Mesenchymal stem cell (in vitro differentiated cells and primary cell): Measurements from ENCODE around the gene DEFB127. TPM values are rescaled to one million over a fixed set of nuclear protein-coding genes. Genes with fewer than 3 reads are reported as not detected.
"Not testable (repeated sequence)": the region's sequence is repeated elsewhere in the genome, so short reads cannot be mapped to it uniquely, and the experiment has no call there.

Experiments
- DNase-seq: peaks from one replicate; pipeline ENCODE4 v3.0.0-alpha.2; 2013
- H2AFZ ChIP-seq: one replicate; pipeline ENCODE4 v1.6.1; 2013; ENCODE audit warnings: low read depth, mild to moderate bottlenecking, control low read depth, inconsistent platforms, low read length, moderate library complexity
- H2AK5ac ChIP-seq: 2 replicates; pipeline ENCODE4 v1.6.1; 2013; ENCODE audit warnings: low read length, moderate library complexity, mild to moderate bottlenecking, inconsistent platforms; ENCODE audit not compliant: severe bottlenecking
- H2BK120ac ChIP-seq: one replicate; pipeline ENCODE4 v1.6.1; 2013; ENCODE audit warnings: low read depth, mild to moderate bottlenecking, inconsistent platforms, low read length, moderate library complexity
- H2BK12ac ChIP-seq, 2 experiments: one replicate each; pipeline ENCODE4 v1.6.1; 2013; ENCODE audit warnings: inconsistent platforms in 2 of 2, low read length in 2 of 2, mild to moderate bottlenecking in 2 of 2, moderate library complexity in 2 of 2, control low read depth in 1 of 2
- H2BK15ac ChIP-seq: one replicate; pipeline ENCODE4 v1.6.1; 2013; ENCODE audit warnings: mild to moderate bottlenecking, low read depth, inconsistent platforms; ENCODE audit not compliant: poor library complexity, severe bottlenecking
- H2BK5ac ChIP-seq: 2 replicates; pipeline ENCODE4 v1.6.1; 2013; ENCODE audit warnings: low read depth, mild to moderate bottlenecking, low read length, control low read depth, inconsistent platforms; ENCODE audit not compliant: poor library complexity, severe bottlenecking
- H3K14ac ChIP-seq, 2 experiments: one replicate each; pipeline ENCODE4 v1.6.1; 2013; ENCODE audit warnings: inconsistent platforms in 2 of 2, low read length in 2 of 2, control low read depth in 1 of 2, mild to moderate bottlenecking in 1 of 2, moderate library complexity in 1 of 2
- H3K18ac ChIP-seq, 2 experiments: one replicate each; pipeline ENCODE4 v1.6.1; 2013; ENCODE audit warnings: inconsistent platforms in 2 of 2, low read length in 2 of 2, control low read depth in 1 of 2, low read depth in 1 of 2, mild to moderate bottlenecking in 1 of 2
- H3K23ac ChIP-seq, 2 experiments: one replicate each; pipeline ENCODE4 v1.6.1; 2013; ENCODE audit warnings: inconsistent platforms in 2 of 2, low read length in 2 of 2, mild to moderate bottlenecking in 2 of 2, moderate library complexity in 2 of 2, control low read depth in 1 of 2
- H3K27ac ChIP-seq: 2 replicates; pipeline ENCODE4 v1.5.1; 2013; ENCODE audit warnings: mild to moderate bottlenecking, moderate library complexity, low read length, control low read depth, inconsistent platforms; ENCODE audit not compliant: poor library complexity, severe bottlenecking
- H3K27me3 ChIP-seq, 2 experiments: 2 replicates each; pipeline versions ENCODE4 v1.6.1 to v1.7.0; 2013; ENCODE audit warnings: low read length in 2 of 2, mild to moderate bottlenecking in 2 of 2, moderate library complexity in 2 of 2, control low read depth in 1 of 2, inconsistent platforms in 1 of 2; ENCODE audit not compliant: control insufficient read depth in 1 of 2, insufficient read depth in 1 of 2
- H3K36me3 ChIP-seq, 2 experiments: 2 replicates each; pipeline versions ENCODE4 v1.6.1 to v1.7.0; 2013; ENCODE audit warnings: low read length in 2 of 2, control low read depth in 1 of 2, inconsistent platforms in 1 of 2, low read depth in 1 of 2, mild to moderate bottlenecking in 1 of 2; ENCODE audit not compliant: insufficient read depth in 2 of 2, control insufficient read depth in 1 of 2
- H3K4ac ChIP-seq, 2 experiments: one replicate each; pipeline ENCODE4 v1.6.1; 2013; ENCODE audit warnings: inconsistent platforms in 2 of 2, low read length in 2 of 2, mild to moderate bottlenecking in 2 of 2, moderate library complexity in 2 of 2, control low read depth in 1 of 2, low read depth in 1 of 2
- H3K4me1 ChIP-seq: 2 replicates; pipeline ENCODE4 v1.6.1; 2013; ENCODE audit warnings: low read depth, low read length, control low read depth; ENCODE audit not compliant: control insufficient read depth, insufficient read depth
- H3K4me2 ChIP-seq: 2 replicates; pipeline ENCODE4 v1.6.1; 2013; ENCODE audit warnings: low read length, mild to moderate bottlenecking, inconsistent platforms; ENCODE audit not compliant: poor library complexity, severe bottlenecking
- H3K4me3 ChIP-seq, 2 experiments: 2 replicates each; pipeline versions ENCODE4 v1.5.1 to v1.7.0; 2013; ENCODE audit warnings: low read length in 2 of 2, mild to moderate bottlenecking in 2 of 2, control low read depth in 1 of 2, low read depth in 1 of 2; ENCODE audit not compliant: insufficient read depth in 1 of 2
- H3K79me1 ChIP-seq: replicated peaks from 2 replicates; pipeline ENCODE4 v1.6.1; 2013; ENCODE audit warnings: mild to moderate bottlenecking, control low read depth, low read length, inconsistent platforms; ENCODE audit not compliant: poor library complexity, severe bottlenecking
- H3K9ac ChIP-seq: 2 replicates; pipeline ENCODE4 v1.7.0; 2013; ENCODE audit warnings: mild to moderate bottlenecking, low read length, moderate library complexity
- H3K9me3 ChIP-seq: 2 replicates; pipeline ENCODE4 v1.7.0; 2013; ENCODE audit warnings: mild to moderate bottlenecking, low read length; ENCODE audit not compliant: control insufficient read depth
- H4K8ac ChIP-seq: one replicate; pipeline ENCODE4 v1.6.1; 2013; ENCODE audit warnings: inconsistent platforms, mild to moderate bottlenecking, low read length, moderate library complexity
- H4K91ac ChIP-seq: one replicate; pipeline ENCODE4 v1.6.1; 2013; ENCODE audit warnings: mild to moderate bottlenecking, low read length, inconsistent platforms
- WGBS: methylation state at CpG from one replicate; pipeline ENCODE4 v1.1.7; 2013; ENCODE audit warnings: mixed read lengths; 5-methylcytosine and 5-hydroxymethylcytosine counted together
- polyA plus RNA-seq, 2 experiments: library from polyadenylated mRNA; stranded (reverse); fragments of 200-250 nt; gene quantifications; one replicate each; pipeline ENCODE4 v1.2.3, GENCODE V29; 2013

Gene DEFB127
- not detected for polyA plus RNA-seq (2013, experiment 1 of 2)
- polyA plus RNA-seq (2013, experiment 2 of 2) = not detected

DNA sequence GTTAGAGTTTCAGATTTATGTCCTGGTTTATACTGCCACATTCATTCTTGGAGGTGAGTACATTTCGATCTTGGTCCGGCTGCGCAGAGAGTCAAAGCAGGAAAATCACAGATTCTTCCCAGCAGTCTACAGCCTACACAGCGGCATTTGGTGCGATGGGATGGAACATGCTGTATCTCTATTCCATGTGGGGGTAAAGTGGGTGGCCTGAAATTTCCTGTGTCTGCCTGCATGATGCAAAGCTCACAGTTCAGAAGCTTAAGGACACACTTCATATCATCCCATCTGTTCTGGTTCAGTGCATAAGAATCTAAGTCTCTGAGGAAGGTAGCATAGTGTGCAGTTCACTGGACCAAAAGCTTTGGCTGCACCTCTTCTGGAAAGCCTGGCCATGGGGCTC is at the start of gene DEFB127:
Gene DEFB127, plus strand, starts transcription at position 301 of the 400 bp plus-strand sequence. Its CDS starts 91 bp downstream, at position 392.
- Histone ChIP-seq H2BK5ac (no peak within 1 kb of the TSS), H3K18ac (no peak within 1 kb of the TSS), H2BK15ac (no peak within 1 kb of the TSS), H3K9ac (no peak within 1 kb of the TSS), H4K8ac (no peak within 1 kb of the TSS), H2AFZ (no peak within 1 kb of the TSS), H3K4me1 (no peaks in the 10 kb centered on the region), H3K27me3 (peaks cover 0 to 3% of the 10 kb centered on the region in 2 experiments), H3K4ac (no peak within 1 kb of the TSS), H3K9me3 (no peaks in the 10 kb centered on the region), H2AK5ac (no peak within 1 kb of the TSS), H4K91ac (no peak within 1 kb of the TSS), H2BK120ac (no peak within 1 kb of the TSS), H2BK12ac (no peak within 1 kb of the TSS), H3K23ac (no peak within 1 kb of the TSS), H3K36me3 (no peaks in the 10 kb centered on the region), H3K4me2 (no peak within 1 kb of the TSS), H3K79me1 (no peaks in the 10 kb centered on the region), H3K4me3 (no peak within 1 kb of the TSS), H3K27ac (no peak within 1 kb of the TSS), H3K14ac (no peak within 1 kb of the TSS)
- DNase-seq = no peak
- WGBS = 98% methylated on average over 5 of the region's 5 CpGs

- no peak overlapping the region for H2BK12ac ChIP-seq
- no peaks in the 10 kb centered on the region for H3K4me1 ChIP-seq
- H3K4me3 ChIP-seq = no peak overlapping the region
- H3K9ac ChIP-seq = no peak overlapping the region
- no peak overlapping the region for H2AK5ac ChIP-seq
- H4K91ac ChIP-seq = no peak overlapping the region
- H3K9me3 ChIP-seq = peaks cover 7% of the 10 kb centered on the region
- H3K79me1 ChIP-seq = no peaks in the 10 kb centered on the region
- H3K4ac ChIP-seq = no peak overlapping the region
- H3K36me3 ChIP-seq = no peaks in the 10 kb centered on the region
- no peak overlapping the region for H2AFZ ChIP-seq
- no peak overlapping the region for H2BK5ac ChIP-seq
- H3K18ac ChIP-seq = no peak overlapping the region
- no peaks in the 10 kb centered on the region for H3K27me3 ChIP-seq
- H3K14ac ChIP-seq = no peak overlapping the region
- H3K27ac ChIP-seq = no peak overlapping the region
- H3K23ac ChIP-seq = no peak overlapping the region
- DNase-seq = no peak
- no peak overlapping the region for H2BK15ac ChIP-seq
- H4K8ac ChIP-seq = no peak overlapping the region
- H3K4me2 ChIP-seq = no peak overlapping the region
- no peak overlapping the region for H2BK120ac ChIP-seq
Observed at GRCh38 chr20:112396-112795, 44.9 kb upstream of the DEFB127 start.

DNA sequence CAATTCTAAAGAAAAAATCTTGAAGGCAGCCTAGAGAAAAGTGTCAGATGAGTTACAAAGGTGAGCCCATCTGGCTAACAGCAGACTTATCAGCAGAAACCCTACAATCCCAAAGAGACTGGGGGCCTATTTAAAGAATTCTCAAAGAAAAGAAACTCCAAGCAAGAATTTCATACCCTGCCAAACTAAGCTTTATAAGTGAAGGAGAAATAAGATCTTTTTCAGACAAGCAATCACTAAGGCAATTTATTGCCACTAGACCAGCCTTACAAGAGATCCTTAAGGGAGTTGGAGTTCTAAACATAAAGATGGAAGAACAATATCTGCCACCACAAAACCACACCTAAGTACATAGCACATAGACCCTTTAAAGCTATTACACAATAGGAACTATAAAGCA is 39.7 kb upstream of the DEFB127 start:
- H4K8ac ChIP-seq = no peak overlapping the region
- no peak overlapping the region for H2AK5ac ChIP-seq
- no peak overlapping the region for H2AFZ ChIP-seq
- H3K4ac ChIP-seq = no peak overlapping the region
- H3K18ac ChIP-seq = no peak overlapping the region
- H3K23ac ChIP-seq = no peak overlapping the region
- H3K36me3 ChIP-seq = no peaks in the 10 kb centered on the region
- no peaks in the 10 kb centered on the region for H3K4me1 ChIP-seq
- H3K4me2 ChIP-seq = no peak overlapping the region
- no peak overlapping the region for H2BK12ac ChIP-seq
- no peak overlapping the region for H3K4me3 ChIP-seq
- DNase-seq = no peak
- H3K9me3 ChIP-seq = peaks cover 9% of the 10 kb centered on the region
- H3K14ac ChIP-seq = no peak overlapping the region
- no peak overlapping the region for H2BK5ac ChIP-seq
- H3K27me3 ChIP-seq = peaks cover 0 to 3% of the 10 kb centered on the region in 2 experiments
- no peak overlapping the region for H3K27ac ChIP-seq
- H2BK120ac ChIP-seq = no peak overlapping the region
- no peaks in the 10 kb centered on the region for H3K79me1 ChIP-seq
- no peak overlapping the region for H3K9ac ChIP-seq
- H4K91ac ChIP-seq = no peak overlapping the region
- no peak overlapping the region for H2BK15ac ChIP-seq

GRCh38 chr20:129786-130323 is 27.4 kb upstream of the DEFB127 start:
- H3K23ac ChIP-seq, H3K4me3 ChIP-seq, H2BK120ac ChIP-seq, H3K14ac ChIP-seq, H4K91ac ChIP-seq, H3K27me3 ChIP-seq, H2BK5ac ChIP-seq, H3K9ac ChIP-seq, H2BK12ac ChIP-seq, H3K4ac ChIP-seq, H2AK5ac ChIP-seq, H2BK15ac ChIP-seq, H3K4me1 ChIP-seq, H3K18ac ChIP-seq, H3K9me3 ChIP-seq, H3K4me2 ChIP-seq, H3K36me3 ChIP-seq, H2AFZ ChIP-seq, H3K79me1 ChIP-seq, H4K8ac ChIP-seq, H3K27ac ChIP-seq, DNase-seq: not testable (repeated sequence)
- 93% methylated on average over 18 of the region's 28 CpGs for WGBS
